ENCODE measurements around the gene SPOCD1.
A peak's percentile ranks its signal among the peaks of the same experiment; 100 is the strongest.

Gene SPOCD1

GRCh38 chr1:31799895-31800673, 15.7 kb downstream of the SPOCD1 start:
- DNase-seq: no peak

GRCh38 chr1:31799196-31799894, 16.5 kb downstream of the SPOCD1 start:
- DNase-seq: no peak

- DNase-seq: no peak
Observed at GRCh38 chr1:31798433-31799195, 17.2 kb downstream of the SPOCD1 start.

GRCh38 chr1:31798086-31798432, 17.8 kb downstream of the SPOCD1 start:
- no peak for DNase-seq

- DNase-seq: no peak
Observed at GRCh38 chr1:31797216-31797615, 18.6 kb downstream of the SPOCD1 start.

- no peak for DNase-seq
Observed at GRCh38 chr1:31796707-31797106, 19.1 kb downstream of the SPOCD1 start.

GRCh38 chr1:31795801-31796621, 19.8 kb downstream of the SPOCD1 start:
- DNase-seq: peak; percentile 25

- peak; percentile 32 for DNase-seq
Observed at GRCh38 chr1:31795096-31795675, 20.6 kb downstream of the SPOCD1 start.

- DNase-seq: no peak
Observed at GRCh38 chr1:31793586-31794285, 22.1 kb downstream of the SPOCD1 start.

- no peak for DNase-seq
Observed at GRCh38 chr1:31793086-31793485, 22.7 kb downstream of the SPOCD1 start.

GRCh38 chr1:31792541-31792940, 23.3 kb downstream of the SPOCD1 start:
- no peak for DNase-seq

GRCh38 chr1:31792116-31792515, 23.7 kb downstream of the SPOCD1 start:
- no peak for DNase-seq

GRCh38 chr1:31791131-31791858, 24.5 kb downstream of the SPOCD1 start:
- no peak for DNase-seq

- DNase-seq: no peak
Observed at GRCh38 chr1:31790641-31791091, 25.2 kb downstream of the SPOCD1 start.

- no peak for DNase-seq
Observed at GRCh38 chr1:31790140-31790539, 25.7 kb downstream of the SPOCD1 start.

GRCh38 chr1:31789259-31790065, 26.4 kb downstream of the SPOCD1 start:
- peak; percentile 94 for DNase-seq

GRCh38 chr1:31788825-31789256, 27.0 kb downstream of the SPOCD1 start:
- DNase-seq: peak; percentile 66

- DNase-seq: peak; percentile 87
Observed at GRCh38 chr1:31788138-31788824, 27.5 kb downstream of the SPOCD1 start.

- no peak for DNase-seq
Observed at GRCh38 chr1:31787786-31788137, 28.1 kb downstream of the SPOCD1 start.

GRCh38 chr1:31787261-31787660, 28.6 kb downstream of the SPOCD1 start:
- DNase-seq: no peak
